Epithelial cell of proximal tubule (primary cell): ENCODE data around the gene CS. TPM values are rescaled to one million over a fixed set of nuclear protein-coding genes. Genes with fewer than 3 reads are reported as not detected.

ENCODE experiments used
- DNase-seq: peaks from one replicate; pipeline ENCODE4 v3.0.0-alpha.2; 2011; ENCODE audit warnings: low read depth
- H3K4me3 ChIP-seq: 2 replicates; pipeline ENCODE4 v1.5.1; 2011; ENCODE audit warnings: low read depth, mild to moderate bottlenecking, low read length
- total RNA-seq: library from RNA; depleted of rRNA; stranded (reverse); fragments of >200 nt; gene quantifications from 2 replicates; pipeline ENCODE4 v1.2.3, GENCODE V29; 2015
- TF ChIP-seq, protein P1 (sequence below): conservative IDR thresholded peaks from 2 replicates; pipeline ENCODE4 v1.5.1; 2012; ENCODE audit warnings: low read depth, mild to moderate bottlenecking, low read length

CS gene
- total RNA-seq, 1 donor from 2014 or later, result 133 TPM

DNA sequence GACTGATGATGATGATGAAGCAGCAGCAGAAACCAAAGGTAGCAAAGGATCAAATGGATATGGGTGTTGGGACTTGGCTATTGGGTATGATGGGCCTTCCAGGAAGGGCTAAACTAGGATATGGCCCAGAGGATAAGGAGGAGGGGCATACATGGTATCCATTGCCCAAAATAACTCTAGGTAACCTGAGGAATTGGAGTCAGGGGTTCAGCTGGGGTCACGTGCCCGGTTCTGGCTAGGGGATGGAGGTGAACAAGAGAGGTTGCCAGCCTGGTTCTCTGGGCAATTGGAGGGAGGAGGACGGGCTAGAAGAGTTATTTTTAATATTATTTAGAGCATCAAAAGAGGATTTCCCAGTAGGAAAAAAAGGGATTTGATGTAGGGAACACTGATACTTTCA is 39.2 kb downstream of the CS start:
- H3K4me3 ChIP-seq, result no peak overlapping the region
- TF ChIP-seq, protein P1, sequence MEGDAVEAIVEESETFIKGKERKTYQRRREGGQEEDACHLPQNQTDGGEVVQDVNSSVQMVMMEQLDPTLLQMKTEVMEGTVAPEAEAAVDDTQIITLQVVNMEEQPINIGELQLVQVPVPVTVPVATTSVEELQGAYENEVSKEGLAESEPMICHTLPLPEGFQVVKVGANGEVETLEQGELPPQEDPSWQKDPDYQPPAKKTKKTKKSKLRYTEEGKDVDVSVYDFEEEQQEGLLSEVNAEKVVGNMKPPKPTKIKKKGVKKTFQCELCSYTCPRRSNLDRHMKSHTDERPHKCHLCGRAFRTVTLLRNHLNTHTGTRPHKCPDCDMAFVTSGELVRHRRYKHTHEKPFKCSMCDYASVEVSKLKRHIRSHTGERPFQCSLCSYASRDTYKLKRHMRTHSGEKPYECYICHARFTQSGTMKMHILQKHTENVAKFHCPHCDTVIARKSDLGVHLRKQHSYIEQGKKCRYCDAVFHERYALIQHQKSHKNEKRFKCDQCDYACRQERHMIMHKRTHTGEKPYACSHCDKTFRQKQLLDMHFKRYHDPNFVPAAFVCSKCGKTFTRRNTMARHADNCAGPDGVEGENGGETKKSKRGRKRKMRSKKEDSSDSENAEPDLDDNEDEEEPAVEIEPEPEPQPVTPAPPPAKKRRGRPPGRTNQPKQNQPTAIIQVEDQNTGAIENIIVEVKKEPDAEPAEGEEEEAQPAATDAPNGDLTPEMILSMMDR, result no peak
- no peak for DNase-seq

DNA sequence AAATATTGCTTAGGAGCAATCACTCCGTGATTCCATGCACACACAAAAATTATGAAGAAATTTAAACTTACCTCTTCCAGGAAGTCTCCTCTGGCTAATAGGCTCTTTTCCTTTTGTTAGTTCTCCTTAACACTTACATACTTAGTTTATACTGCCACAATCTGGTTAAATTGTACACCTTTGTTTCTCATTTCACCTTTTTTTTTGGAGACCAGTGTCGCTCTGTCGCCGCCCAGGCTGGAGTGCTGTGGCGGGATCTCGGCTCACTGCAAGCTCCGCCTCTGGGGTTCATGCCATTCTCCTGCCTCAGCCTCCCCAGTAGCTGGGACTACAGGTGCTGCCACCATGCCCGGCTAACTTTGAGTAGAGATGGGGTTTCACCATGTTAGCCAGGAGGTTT is 39.8 kb downstream of the CS start:
- TF ChIP-seq, protein P1, result no peak
- DNase-seq, result no peak
- no peak overlapping the region for H3K4me3 ChIP-seq

DNA sequence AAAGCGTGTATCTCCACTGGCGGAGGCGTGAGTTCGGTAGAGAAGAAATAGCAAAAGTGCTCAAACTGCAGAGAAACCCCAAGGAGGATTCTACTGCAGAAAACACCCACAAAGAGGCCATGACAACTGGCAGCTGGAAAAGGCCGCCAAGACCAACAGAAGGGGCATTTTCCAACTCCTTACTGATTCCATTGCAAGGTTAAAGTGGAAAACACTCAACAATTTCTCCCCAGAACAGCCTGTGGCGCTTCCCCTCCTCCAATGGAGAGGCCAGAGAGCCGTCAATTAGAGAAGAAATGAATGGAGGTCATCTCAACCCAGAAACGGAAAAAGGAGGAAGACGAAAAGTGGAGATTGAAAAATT is 41.3 kb downstream of the CS start:
- DNase-seq, result no peak
- H3K4me3 ChIP-seq, result peak overlapping the region; percentile 97
- TF ChIP-seq, protein P1, result no peak

- TF ChIP-seq, protein P1, result peak; percentile 42
- H3K4me3 ChIP-seq, result peak within 1 kb of the TSS; percentile 97
- DNase-seq, result no peak
Observed at GRCh38 chr12:56258068-56258819, 41.9 kb downstream of the CS start, which contains the start of gene ANKRD52. ANKRD52 (minus strand) TSS chr12:56258384; CDS start chr12:56258269, 115 bp downstream.

DNA sequence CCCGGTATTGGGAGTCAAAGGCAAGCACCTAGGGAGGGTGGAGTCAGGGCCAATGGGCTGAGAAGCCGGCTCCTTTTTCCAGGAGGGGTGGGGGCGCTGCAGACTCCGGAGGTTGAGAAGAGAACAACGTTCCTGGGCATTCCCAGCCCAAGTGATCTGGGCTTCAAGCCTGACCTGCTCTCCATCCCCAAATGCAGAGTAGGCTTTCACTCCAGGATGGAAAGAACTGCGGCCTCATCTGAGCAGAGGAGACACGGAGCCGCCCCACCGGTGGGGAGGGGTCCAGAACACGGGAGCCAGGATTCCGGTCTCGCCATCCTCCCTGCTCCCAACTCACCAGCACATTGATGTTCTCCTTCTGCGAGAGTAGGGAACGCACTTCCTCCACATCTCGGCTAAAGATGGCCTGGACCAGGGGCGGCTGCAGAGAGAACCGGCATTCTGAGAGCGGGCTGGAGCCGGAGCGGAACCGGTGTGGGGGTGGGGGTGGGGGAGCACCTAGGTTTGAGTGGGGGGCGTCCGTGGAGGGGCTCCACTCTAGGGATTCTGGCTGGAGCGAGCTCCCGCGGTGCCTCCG is 42.6 kb downstream of the CS start:
- H3K4me3 ChIP-seq, result peak overlapping the region; percentile 97
- TF ChIP-seq, protein P1, result peak; percentile 34
- DNase-seq, result no peak

GRCh38 chr12:56257071-56257470 is 43.1 kb downstream of the CS start:
- TF ChIP-seq, protein P1, result no peak
- H3K4me3 ChIP-seq, result peak overlapping the region; percentile 97
- DNase-seq, result no peak
